Keratinocyte (primary cell): Measurements from ENCODE around the gene AHNAK2.

Experiments used
- EZH2 ChIP-seq: IDR thresholded peaks from one replicate; pipeline ENCODE4 v1.6.1; 2012; ENCODE audit warnings: inconsistent platforms, mild to moderate bottlenecking, low read length, moderate library complexity
- TF ChIP-seq, protein P1 (sequence below), 3 experiments: IDR thresholded peaks in 1 of 3; conservative IDR thresholded peaks in 1 of 3; optimal IDR thresholded peaks in 1 of 3; 2 replicates in 2 of 3; 3 replicates in 1 of 3; pipeline versions ENCODE3 to v1.5.1; 2011; ENCODE audit warnings: low read length in 3 of 3, mild to moderate bottlenecking in 3 of 3, moderate library complexity in 2 of 3, control low read depth in 1 of 3, inconsistent platforms in 1 of 3; ENCODE audit not compliant: insufficient read depth in 2 of 3; ENCODE audit errors: extremely low read depth in 1 of 3

GRCh38 chr14:105015242-105015641 lies 37.1 kb upstream of the AHNAK2 start:
- TF ChIP-seq, protein P1, sequence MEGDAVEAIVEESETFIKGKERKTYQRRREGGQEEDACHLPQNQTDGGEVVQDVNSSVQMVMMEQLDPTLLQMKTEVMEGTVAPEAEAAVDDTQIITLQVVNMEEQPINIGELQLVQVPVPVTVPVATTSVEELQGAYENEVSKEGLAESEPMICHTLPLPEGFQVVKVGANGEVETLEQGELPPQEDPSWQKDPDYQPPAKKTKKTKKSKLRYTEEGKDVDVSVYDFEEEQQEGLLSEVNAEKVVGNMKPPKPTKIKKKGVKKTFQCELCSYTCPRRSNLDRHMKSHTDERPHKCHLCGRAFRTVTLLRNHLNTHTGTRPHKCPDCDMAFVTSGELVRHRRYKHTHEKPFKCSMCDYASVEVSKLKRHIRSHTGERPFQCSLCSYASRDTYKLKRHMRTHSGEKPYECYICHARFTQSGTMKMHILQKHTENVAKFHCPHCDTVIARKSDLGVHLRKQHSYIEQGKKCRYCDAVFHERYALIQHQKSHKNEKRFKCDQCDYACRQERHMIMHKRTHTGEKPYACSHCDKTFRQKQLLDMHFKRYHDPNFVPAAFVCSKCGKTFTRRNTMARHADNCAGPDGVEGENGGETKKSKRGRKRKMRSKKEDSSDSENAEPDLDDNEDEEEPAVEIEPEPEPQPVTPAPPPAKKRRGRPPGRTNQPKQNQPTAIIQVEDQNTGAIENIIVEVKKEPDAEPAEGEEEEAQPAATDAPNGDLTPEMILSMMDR (optimal IDR thresholded peaks at IDR 0.05 in 1 of 3, IDR thresholded peaks at IDR 0.05 in 1 of 3, conservative IDR thresholded peaks at IDR 0.05 in 1 of 3; ENCODE audit: extremely low read depth in 1 of 3, insufficient read depth in 2 of 3, low read length in 3 of 3) = no peak
- no peak for TF ChIP-seq EZH2
